ENCODE results near the gene NOP9. TPM values are rescaled to one million over a fixed set of nuclear protein-coding genes. Genes with fewer than 3 reads are reported as not detected.
A peak's percentile ranks its signal among the peaks of the same experiment; 100 is the strongest.
"Not testable (repeated sequence)": the region's sequence is repeated elsewhere in the genome, so short reads cannot be mapped to it uniquely, and the experiment has no call there.

Gene NOP9
- total and polyA plus RNA-seq, 2 donors: 12.8 to 18.0 TPM

- H3K27ac ChIP-seq (ENCODE audit: low read depth): no peak within 1 kb of the TSS
- peak within 1 kb of the TSS; percentile 38 for H3K4me3 ChIP-seq (ENCODE audit: low read depth, low read length)
- 15% methylated on average over 51 of the region's 51 CpGs for WGBS
Observed at GRCh38 chr14:24339284-24340151, 39.9 kb downstream of the NOP9 start, which contains the start of gene RIPK3. Gene RIPK3, minus strand, starts transcription at chr14:24339991. Its CDS starts 165 bp downstream, at chr14:24339826.

GRCh38 chr14:24340606-24341005 lies 41.0 kb downstream of the NOP9 start:
- no peak for DNase-seq (ENCODE audit: extremely low spot score)

More at GRCh38 chr14:24339284-24340151, 39.9 kb downstream of the NOP9 start, which contains the start of gene RIPK3:
- DNase-seq (ENCODE audit: extremely low spot score): peak; percentile 33
- peaks cover 3% of the 10 kb centered on the region for H3K36me3 ChIP-seq (ENCODE audit: insufficient read depth)
- H3K4me1 ChIP-seq (ENCODE audit: insufficient read depth): no peaks in the 10 kb centered on the region

GRCh38 chr14:24342889-24343288 lies 43.2 kb downstream of the NOP9 start:
- Histone ChIP-seq H3K27ac (ENCODE audit: low read depth) (no peak overlapping the region), H3K4me3 (ENCODE audit: low read depth, low read length) (no peak overlapping the region), H3K36me3 (ENCODE audit: insufficient read depth) (no peaks in the 10 kb centered on the region), H3K4me1 (ENCODE audit: insufficient read depth) (no peaks in the 10 kb centered on the region)
- no peak for DNase-seq (ENCODE audit: extremely low spot score)
- WGBS: 93% methylated on average over 4 of the region's 4 CpGs

More at GRCh38 chr14:24340606-24341005, 41.0 kb downstream of the NOP9 start:
- Histone ChIP-seq H3K4me1 (ENCODE audit: insufficient read depth) (no peaks in the 10 kb centered on the region), H3K27ac (ENCODE audit: low read depth) (no peak overlapping the region), H3K36me3 (ENCODE audit: insufficient read depth) (peaks cover 3% of the 10 kb centered on the region), H3K4me3 (ENCODE audit: low read depth, low read length) (no peak overlapping the region)
- 98% methylated on average over 1 of the region's 1 CpG for WGBS

- no peak for DNase-seq (ENCODE audit: extremely low spot score)
- Histone ChIP-seq H3K36me3 (ENCODE audit: insufficient read depth) (no peaks in the 10 kb centered on the region), H3K27ac (ENCODE audit: low read depth) (no peak overlapping the region), H3K4me1 (ENCODE audit: insufficient read depth) (no peaks in the 10 kb centered on the region), H3K4me3 (ENCODE audit: low read depth, low read length) (no peak overlapping the region)
- 73% methylated on average over 7 of the region's 7 CpGs for WGBS
Observed at GRCh38 chr14:24343795-24344660, 44.4 kb downstream of the NOP9 start.

GRCh38 chr14:24347134-24347533 lies 47.5 kb downstream of the NOP9 start:
- no peak overlapping the region for H3K27ac ChIP-seq (ENCODE audit: low read depth)
- no peaks in the 10 kb centered on the region for H3K4me1 ChIP-seq (ENCODE audit: insufficient read depth)
- DNase-seq (ENCODE audit: extremely low spot score): no peak
- no peaks in the 10 kb centered on the region for H3K36me3 ChIP-seq (ENCODE audit: insufficient read depth)
- WGBS: 52% methylated on average over 1 of the region's 1 CpG
- H3K4me3 ChIP-seq (ENCODE audit: low read depth, low read length): no peak overlapping the region

- no peak for DNase-seq (ENCODE audit: extremely low spot score)
- Histone ChIP-seq H3K4me1 (ENCODE audit: insufficient read depth) (no peaks in the 10 kb centered on the region), H3K36me3 (ENCODE audit: insufficient read depth) (no peaks in the 10 kb centered on the region), H3K4me3 (ENCODE audit: low read depth, low read length) (no peak overlapping the region), H3K27ac (ENCODE audit: low read depth) (no peak overlapping the region)
- WGBS: 96% methylated on average over 2 of the region's 2 CpGs
Observed at GRCh38 chr14:24348186-24348585, 48.5 kb downstream of the NOP9 start.

- Histone ChIP-seq H3K27ac (ENCODE audit: low read depth) (no peak overlapping the region), H3K4me3 (ENCODE audit: low read depth, low read length) (no peak overlapping the region), H3K4me1 (ENCODE audit: insufficient read depth) (no peaks in the 10 kb centered on the region), H3K36me3 (ENCODE audit: insufficient read depth) (no peaks in the 10 kb centered on the region)
- no peak for DNase-seq (ENCODE audit: extremely low spot score)
- 70% methylated on average over 5 of the region's 5 CpGs for WGBS
Observed at GRCh38 chr14:24349742-24350141, 50.1 kb downstream of the NOP9 start.

GRCh38 chr14:24351517-24351916 lies 51.9 kb downstream of the NOP9 start:
- no peaks in the 10 kb centered on the region for H3K4me1 ChIP-seq (ENCODE audit: insufficient read depth)
- H3K27ac ChIP-seq (ENCODE audit: low read depth): no peak overlapping the region
- no peaks in the 10 kb centered on the region for H3K36me3 ChIP-seq (ENCODE audit: insufficient read depth)
- WGBS: 13% methylated on average over 4 of the region's 4 CpGs
- DNase-seq (ENCODE audit: extremely low spot score): no peak
- no peak overlapping the region for H3K4me3 ChIP-seq (ENCODE audit: low read depth, low read length)

- Histone ChIP-seq H3K4me1 (ENCODE audit: insufficient read depth) (no peaks in the 10 kb centered on the region), H3K4me3 (ENCODE audit: low read depth, low read length) (no peak overlapping the region), H3K27ac (ENCODE audit: low read depth) (no peak overlapping the region), H3K36me3 (ENCODE audit: insufficient read depth) (no peaks in the 10 kb centered on the region)
- 62% methylated on average over 5 of the region's 5 CpGs for WGBS
- no peak for DNase-seq (ENCODE audit: extremely low spot score)
Observed at GRCh38 chr14:24353559-24354481, 54.2 kb downstream of the NOP9 start.

GRCh38 chr14:24354482-24354825 lies 54.8 kb downstream of the NOP9 start:
- H3K4me3 ChIP-seq (ENCODE audit: low read depth, low read length); DNase-seq (ENCODE audit: extremely low spot score); H3K27ac ChIP-seq (ENCODE audit: low read depth); H3K36me3 ChIP-seq (ENCODE audit: insufficient read depth); H3K4me1 ChIP-seq (ENCODE audit: insufficient read depth): not testable (repeated sequence)
- 75% methylated on average over 3 of the region's 3 CpGs for WGBS

- WGBS: 90% methylated on average over 7 of the region's 7 CpGs
- no peaks in the 10 kb centered on the region for H3K4me1 ChIP-seq (ENCODE audit: insufficient read depth)
Observed at GRCh38 chr14:24355009-24355408, 55.4 kb downstream of the NOP9 start.

GRCh38 chr14:24356208-24356607 lies 56.6 kb downstream of the NOP9 start:
- H3K4me3 ChIP-seq (ENCODE audit: low read depth, low read length): no peak overlapping the region
- WGBS: 93% methylated on average over 4 of the region's 4 CpGs
- no peak for DNase-seq (ENCODE audit: extremely low spot score)

More at GRCh38 chr14:24355009-24355408, 55.4 kb downstream of the NOP9 start:
- Histone ChIP-seq H3K4me3 (ENCODE audit: low read depth, low read length) (no peak overlapping the region), H3K27ac (ENCODE audit: low read depth) (no peak overlapping the region), H3K36me3 (ENCODE audit: insufficient read depth) (no peaks in the 10 kb centered on the region)
- no peak for DNase-seq (ENCODE audit: extremely low spot score)

More at GRCh38 chr14:24356208-24356607, 56.6 kb downstream of the NOP9 start:
- Histone ChIP-seq H3K36me3 (ENCODE audit: insufficient read depth) (no peaks in the 10 kb centered on the region), H3K27ac (ENCODE audit: low read depth) (no peak overlapping the region), H3K4me1 (ENCODE audit: insufficient read depth) (no peaks in the 10 kb centered on the region)
